ENCODE measurements around the gene PRMT9. TPM values are rescaled to one million over a fixed set of nuclear protein-coding genes. Genes with fewer than 3 reads are reported as not detected.

PRMT9 gene
- polyA plus RNA-seq, 10 donors: 8.9 to 13.2 (median 10.8) TPM

- DNase-seq: no peak
These were observed 63.6 kb downstream of the PRMT9 start for GRCh38 chr4:147620315-147620714.

- DNase-seq: no peak
These were observed 65.9 kb downstream of the PRMT9 start for GRCh38 chr4:147617841-147618691.

- peak; percentile 94 to 98 (median 95) for DNase-seq
These were observed 66.7 kb downstream of the PRMT9 start, which contains the start of gene TMEM184C for GRCh38 chr4:147617173-147617840. Gene TMEM184C, plus strand, starts transcription at chr4:147617397. Its CDS starts 560 bp downstream, at chr4:147617957.

GRCh38 chr4:147616849-147617172, 67.2 kb downstream of the PRMT9 start:
- DNase-seq: no peak

GRCh38 chr4:147610686-147611085, 73.3 kb downstream of the PRMT9 start:
- peak in 1 of 3 donors; percentile 28 for DNase-seq

GRCh38 chr4:147607471-147607870, 76.5 kb downstream of the PRMT9 start:
- DNase-seq: no peak

GRCh38 chr4:147605499-147605898, 78.5 kb downstream of the PRMT9 start:
- no peak for DNase-seq

GRCh38 chr4:147599769-147600168, 84.2 kb downstream of the PRMT9 start:
- DNase-seq: no peak

- DNase-seq: no peak
These were observed 84.8 kb downstream of the PRMT9 start for GRCh38 chr4:147599206-147599605.

- DNase-seq: no peak
These were observed 86.4 kb downstream of the PRMT9 start for GRCh38 chr4:147597561-147597960.

GRCh38 chr4:147596981-147597380, 87.0 kb downstream of the PRMT9 start:
- no peak for DNase-seq

GRCh38 chr4:147596377-147596776, 87.6 kb downstream of the PRMT9 start:
- peak in 1 of 3 donors; percentile 48 for DNase-seq

GRCh38 chr4:147594578-147594977, 89.4 kb downstream of the PRMT9 start:
- DNase-seq: no peak

- no peak for DNase-seq
These were observed 89.9 kb downstream of the PRMT9 start for GRCh38 chr4:147594107-147594506.

- DNase-seq: no peak
These were observed 92.9 kb downstream of the PRMT9 start for GRCh38 chr4:147591106-147591505.

- DNase-seq: peak; percentile 68 to 87 (median 74)
These were observed 93.6 kb downstream of the PRMT9 start for GRCh38 chr4:147590249-147590920.

- no peak for DNase-seq
These were observed 94.4 kb downstream of the PRMT9 start for GRCh38 chr4:147589586-147589985.

Other genes starting within 250 kb of the PRMT9 start
- 10 to 100 TPM; 21.9 to 58.8 (median 27.2) TPM for gene EDNRA, start 203.1 kb downstream of the PRMT9 start, polyA plus RNA-seq (ENCODE audit: insufficient read length in 10 of 10)
- gene TMEM184C, start 66.8 kb downstream of the PRMT9 start, polyA plus RNA-seq (ENCODE audit: insufficient read length in 10 of 10): 10 to 100 TPM; 15.9 to 25.7 (median 21.6) TPM
- 10 to 100 TPM; 27.5 to 35.9 (median 32.4) TPM for gene ARHGAP10, start 47.9 kb upstream of the PRMT9 start, polyA plus RNA-seq (ENCODE audit: insufficient read length in 10 of 10)